ENCODE results near the gene RLN1. TPM values are rescaled to one million over a fixed set of nuclear protein-coding genes. Genes with fewer than 3 reads are reported as not detected.
A peak's percentile ranks its signal among the peaks of the same experiment; 100 is the strongest.
"Not testable (repeated sequence)": the region's sequence is repeated elsewhere in the genome, so short reads cannot be mapped to it uniquely, and the experiment has no call there.

Gene RLN1
- total RNA-seq, 2 donors from 2014 or later = not detected

- intact Hi-C loops (cut with DNase I) = no loop called here
- DNase-seq (ENCODE audit: low spot score) = peak; percentile 64
These were observed 12.7 kb downstream of the RLN1 start for GRCh38 chr9:5326893-5327548.

- intact Hi-C loops (cut with DNase I) = no loop called here
- DNase-seq (ENCODE audit: low spot score) = no peak
These were observed 13.5 kb downstream of the RLN1 start for GRCh38 chr9:5326187-5326586.

- DNase-seq (ENCODE audit: low spot score); intact Hi-C loops (cut with DNase I): not testable (repeated sequence)
These were observed 18.1 kb downstream of the RLN1 start for GRCh38 chr9:5321601-5322000.

- intact Hi-C loops (cut with DNase I) = no loop called here
- no peak for DNase-seq (ENCODE audit: low spot score)
These were observed 18.6 kb downstream of the RLN1 start for GRCh38 chr9:5321058-5321457.

GRCh38 chr9:5316406-5316805, 23.3 kb downstream of the RLN1 start:
- intact Hi-C loops (cut with DNase I) = loop anchor here in 1 of 2 donors (10.0 kb wide), 1 partner anchor 178 kb away; no protein-coding TSS in a partner anchor
- DNase-seq (ENCODE audit: low spot score) = not testable (repeated sequence)

- DNase-seq (ENCODE audit: low spot score) = no peak
- intact Hi-C loops (cut with DNase I) = loop anchor here in 1 of 2 donors (10.0 kb wide), 1 partner anchor 179 kb away; no protein-coding TSS in a partner anchor
These were observed 24.3 kb downstream of the RLN1 start for GRCh38 chr9:5315187-5315923.

- intact Hi-C loops (cut with DNase I) = loop anchor here in 1 of 2 donors (10.0 kb wide), 1 partner anchor 184 kb away; no protein-coding TSS in a partner anchor
- DNase-seq (ENCODE audit: low spot score) = no peak
These were observed 28.8 kb downstream of the RLN1 start for GRCh38 chr9:5310851-5311250.

GRCh38 chr9:5305741-5306140, 33.9 kb downstream of the RLN1 start:
- DNase-seq (ENCODE audit: low spot score) = no peak

GRCh38 chr9:5303840-5304795, 35.6 kb downstream of the RLN1 start, which contains the start of gene RLN2:
TSS of gene RLN2 (minus strand) at chr9:5304716. CDS start at chr9:5304580, 136 bp downstream.
- intact Hi-C loops (cut with DNase I) = not testable (repeated sequence)

More at GRCh38 chr9:5305741-5306140, 33.9 kb downstream of the RLN1 start:
- intact Hi-C loops (cut with DNase I) = no loop called here

GRCh38 chr9:5301544-5301943, 38.1 kb downstream of the RLN1 start:
- no peak for DNase-seq (ENCODE audit: low spot score)
- intact Hi-C loops (cut with DNase I) = no loop called here

More at GRCh38 chr9:5303840-5304795, 35.6 kb downstream of the RLN1 start, which contains the start of gene RLN2:
- DNase-seq (ENCODE audit: low spot score) = not testable (repeated sequence)

GRCh38 chr9:5292141-5292540, 47.5 kb downstream of the RLN1 start:
- intact Hi-C loops (cut with DNase I) = no loop called here
- no peak for DNase-seq (ENCODE audit: low spot score)

- intact Hi-C loops (cut with DNase I) = no loop called here
- no peak for DNase-seq (ENCODE audit: low spot score)
These were observed 51.1 kb downstream of the RLN1 start for GRCh38 chr9:5288591-5288990.

GRCh38 chr9:5286262-5286661, 53.4 kb downstream of the RLN1 start:
- intact Hi-C loops (cut with DNase I) = no loop called here

More at GRCh38 chr9:5286262-5286661, 53.4 kb downstream of the RLN1 start:
- no peak for DNase-seq (ENCODE audit: low spot score)

Other genes with a start within 250 kb of the RLN1 start
- gene INSL6, start 154.2 kb downstream of the RLN1 start, total RNA-seq = not detected
- not detected for gene INSL4, start 108.5 kb downstream of the RLN1 start, total RNA-seq
- gene RLN2, start 35.2 kb downstream of the RLN1 start, total RNA-seq = not detected
- gene PLGRKT, start 98.0 kb upstream of the RLN1 start, total RNA-seq = 10 to 100 TPM; 19.8 to 27.6 TPM
- 1 to 10 TPM; 3.1 to 3.5 TPM for gene CD274, start 110.7 kb upstream of the RLN1 start, total RNA-seq
- gene PDCD1LG2, start 170.7 kb upstream of the RLN1 start, total RNA-seq = 1 to 10 TPM; 4.2 to 5.4 TPM